GM18502 (cell line): Measurements from ENCODE around the gene COG7.
"Not testable (repeated sequence)": the region's sequence is repeated elsewhere in the genome, so short reads cannot be mapped to it uniquely, and the experiment has no call there.

Experiments
- ATAC-seq: cut with Tn5 transposase; IDR thresholded peaks from one replicate; pipeline ENCODE4 v1.9.1; 2021; ENCODE audit warnings: mild to moderate bottlenecking; ENCODE audit not compliant: unreplicated experiment, poor library complexity

Gene COG7

GRCh38 chr16:23478566-23478965 lies 25.6 kb upstream of the COG7 start:
- no peak for ATAC-seq

GRCh38 chr16:23476289-23476688 lies 23.3 kb upstream of the COG7 start:
- ATAC-seq: no peak

GRCh38 chr16:23469814-23470213 lies 16.8 kb upstream of the COG7 start:
- ATAC-seq: no peak

GRCh38 chr16:23466162-23466885 lies 13.3 kb upstream of the COG7 start:
- no peak for ATAC-seq

- no peak for ATAC-seq
These were observed 12.2 kb upstream of the COG7 start for GRCh38 chr16:23465179-23465578.

GRCh38 chr16:23464196-23464595 lies 11.2 kb upstream of the COG7 start:
- no peak for ATAC-seq

GRCh38 chr16:23462994-23463393 lies 10.0 kb upstream of the COG7 start:
- not testable (repeated sequence) for ATAC-seq

GRCh38 chr16:23453338-23454052 lies 506 bp upstream of the COG7 start:
- no peak for ATAC-seq

GRCh38 chr16:23452221-23452571 lies 793 bp downstream of the COG7 start:
- ATAC-seq: no peak

- ATAC-seq: no peak
These were observed 4.6 kb downstream of the COG7 start for GRCh38 chr16:23448392-23448791.

- not testable (repeated sequence) for ATAC-seq
These were observed 15.4 kb downstream of the COG7 start for GRCh38 chr16:23437542-23437941.

GRCh38 chr16:23436951-23437350 lies 16.0 kb downstream of the COG7 start:
- no peak for ATAC-seq

- ATAC-seq: no peak
These were observed 17.5 kb downstream of the COG7 start for GRCh38 chr16:23435500-23435899.

- ATAC-seq: no peak
These were observed 18.6 kb downstream of the COG7 start for GRCh38 chr16:23434380-23434779.

GRCh38 chr16:23433261-23433920 lies 19.6 kb downstream of the COG7 start:
- no peak for ATAC-seq

GRCh38 chr16:23432176-23433128 lies 20.5 kb downstream of the COG7 start:
- no peak for ATAC-seq

- ATAC-seq: no peak
These were observed 24.6 kb downstream of the COG7 start for GRCh38 chr16:23428351-23428750.

GRCh38 chr16:23424292-23424958 lies 28.6 kb downstream of the COG7 start:
- ATAC-seq: no peak

- no peak for ATAC-seq
These were observed 29.4 kb downstream of the COG7 start for GRCh38 chr16:23423496-23424049.

- ATAC-seq: no peak
These were observed 33.0 kb downstream of the COG7 start for GRCh38 chr16:23420011-23420410.
